H1 (cell line): ENCODE measurements around the gene CYBB. TPM values are rescaled to one million over a fixed set of nuclear protein-coding genes. Genes with fewer than 3 reads are reported as not detected.

Source experiments
- CTCF ChIA-PET: fragments of 300-600 bp; sonication (Branson Sonifier 250); formaldehyde crosslinking; loops from one replicate; lab custom pipeline; 2021; ENCODE audit not compliant: partially characterized antibody; lab: Charles Lee
- POLR2A ChIA-PET: fragments of 300-600 bp; sonication (Branson Sonifier 250); formaldehyde crosslinking; loops from one replicate; lab custom pipeline; 2021; ENCODE audit warnings: inconsistent platforms; ENCODE audit not compliant: partially characterized antibody; lab: Charles Lee
- DNase-seq, 2 experiments: peaks; one replicate each; pipeline versions ENCODE4 v3.0.0 to v3.0.0-alpha.2; 2010 to 2022; ENCODE audit warnings: low spot score in 2 of 2, low read depth in 1 of 2, mixed read lengths in 1 of 2
- FAIRE-seq: peaks from 2 replicates; lab custom pipeline; 2011; peaks lifted over from hg19 to GRCh38; lab: Jason Lieb, UNC
- H2AFZ ChIP-seq: 2 replicates; pipeline ENCODE4 v1.8.1; 2012; ENCODE audit warnings: low read length, inconsistent platforms
- H2AK5ac ChIP-seq: 2 replicates; pipeline ENCODE4 v1.6.1; 2013; ENCODE audit warnings: low read depth, low read length
- H2BK120ac ChIP-seq: replicated peaks from 2 replicates; pipeline ENCODE3; 2013; ENCODE audit warnings: low read depth, low read length, inconsistent platforms
- H2BK12ac ChIP-seq: 2 replicates; pipeline ENCODE4 v1.6.1; 2013; ENCODE audit warnings: low read depth, low read length
- H2BK15ac ChIP-seq: 2 replicates; pipeline ENCODE4 v1.6.1; 2013; ENCODE audit warnings: low read length
- H2BK20ac ChIP-seq: 2 replicates; pipeline ENCODE4 v1.6.1; 2013; ENCODE audit warnings: low read length
- H2BK5ac ChIP-seq: 2 replicates; pipeline ENCODE4 v1.6.1; 2013; ENCODE audit warnings: low read depth, low read length
- H3K14ac ChIP-seq: 2 replicates; pipeline ENCODE4 v1.6.1; 2013; ENCODE audit warnings: inconsistent platforms; ENCODE audit not compliant: insufficient read length
- H3K18ac ChIP-seq: 2 replicates; pipeline ENCODE4 v1.6.1; 2013; ENCODE audit warnings: low read length; ENCODE audit errors: extremely low read depth
- H3K23ac ChIP-seq: 2 replicates; pipeline ENCODE4 v1.6.1; 2013; ENCODE audit warnings: inconsistent platforms; ENCODE audit not compliant: insufficient read length
- H3K23me2 ChIP-seq: 2 replicates; pipeline ENCODE4 v1.6.1; 2013; ENCODE audit warnings: low read depth, low read length
- H3K27ac ChIP-seq: 2 replicates; pipeline ENCODE4 v1.6.1; 2011; ENCODE audit warnings: low read depth, low read length, inconsistent platforms
- H3K27me3 ChIP-seq, 4 experiments: replicated peaks in 1 of 4; 1 replicate in 1 of 4; 2 replicates in 3 of 4; pipeline versions ENCODE4 v1.6.1 to v1.8.1; 2011 to 2013; ENCODE audit warnings: low read length in 3 of 4, mild to moderate bottlenecking in 3 of 4, inconsistent platforms in 2 of 4, mixed read lengths in 2 of 4, moderate library complexity in 1 of 4; ENCODE audit not compliant: control insufficient read depth in 3 of 4, insufficient read depth in 3 of 4; ENCODE audit errors: extremely low read depth in 1 of 4
- H3K36me3 ChIP-seq, 4 experiments: 2 replicates each; pipeline versions ENCODE4 v1.6.1 to v1.8.1; 2011 to 2013; ENCODE audit warnings: mild to moderate bottlenecking in 4 of 4, low read length in 3 of 4, moderate library complexity in 2 of 4, control low read depth in 1 of 4, inconsistent platforms in 1 of 4; ENCODE audit not compliant: insufficient read depth in 4 of 4, control insufficient read depth in 2 of 4
- H3K4ac ChIP-seq: replicated peaks from 2 replicates; pipeline ENCODE3; 2013; ENCODE audit warnings: low read length, low read depth, mixed read lengths, inconsistent platforms; ENCODE audit not compliant: insufficient read length
- H3K4me1 ChIP-seq, 4 experiments: replicated peaks in 1 of 4; 1 replicate in 1 of 4; 2 replicates in 3 of 4; pipeline versions ENCODE4 v1.6.1 to v1.8.1; 2011 to 2013; ENCODE audit warnings: low read length in 3 of 4, inconsistent platforms in 2 of 4, mixed read lengths in 1 of 4; ENCODE audit not compliant: insufficient read depth in 4 of 4, control insufficient read depth in 3 of 4
- H3K4me2 ChIP-seq, 2 experiments: 2 replicates each; pipeline versions ENCODE4 v1.6.1 to v1.8.1; 2011 to 2013; ENCODE audit warnings: low read depth in 2 of 2, low read length in 2 of 2, control low read depth in 1 of 2, inconsistent platforms in 1 of 2, mild to moderate bottlenecking in 1 of 2; ENCODE audit not compliant: insufficient read depth in 1 of 2
- H3K4me3 ChIP-seq, 4 experiments: fragments of 200-600, 300-600 bp in 1 of 4; sonication (generic), shearing (Covaris generic), sonication (Bioruptor Twin) in 1 of 4; 2 replicates each; pipeline versions ENCODE4 v1.5.1 to v1.8.1; 2011 to 2016; ENCODE audit warnings: low read length in 4 of 4, low read depth in 3 of 4, control low read depth in 2 of 4, inconsistent platforms in 2 of 4, mild to moderate bottlenecking in 2 of 4, mixed read lengths in 1 of 4, moderate library complexity in 1 of 4; ENCODE audit not compliant: insufficient read depth in 2 of 4; ENCODE audit errors: extremely low read depth in 1 of 4
- H3K56ac ChIP-seq: replicated peaks from 2 replicates; pipeline ENCODE3; 2013; ENCODE audit warnings: low read depth, mild to moderate bottlenecking, mixed read lengths, low read length, inconsistent platforms; ENCODE audit not compliant: insufficient read length
- H3K79me1 ChIP-seq: 2 replicates; pipeline ENCODE4 v1.6.1; 2013; ENCODE audit warnings: low read depth, low read length, control low read depth
- H3K79me2 ChIP-seq, 2 experiments: 2 replicates each; pipeline versions ENCODE4 v1.6.1 to v1.8.1; 2012 to 2013; ENCODE audit warnings: low read length in 2 of 2, mild to moderate bottlenecking in 2 of 2, inconsistent platforms in 1 of 2; ENCODE audit not compliant: insufficient read depth in 2 of 2, control insufficient read depth in 1 of 2
- H3K9ac ChIP-seq, 4 experiments: replicated peaks in 1 of 4; 1 replicate in 1 of 4; 2 replicates in 3 of 4; pipeline versions ENCODE4 v1.6.1 to v1.8.1; 2011 to 2013; ENCODE audit warnings: low read depth in 3 of 4, low read length in 3 of 4, control low read depth in 2 of 4, mild to moderate bottlenecking in 2 of 4, moderate library complexity in 2 of 4, inconsistent platforms in 1 of 4; ENCODE audit errors: extremely low read depth in 1 of 4
- H3K9me3 ChIP-seq, 2 experiments: 2 replicates each; pipeline versions ENCODE4 v1.6.1 to v1.8.1; 2012 to 2013; ENCODE audit warnings: mild to moderate bottlenecking in 2 of 2, moderate library complexity in 2 of 2, control low read depth in 1 of 2, inconsistent platforms in 1 of 2, low read depth in 1 of 2, low read length in 1 of 2, mixed read lengths in 1 of 2; ENCODE audit not compliant: insufficient read depth in 2 of 2
- H4K20me1 ChIP-seq, 2 experiments: replicated peaks in 1 of 2; 2 replicates each; pipeline versions ENCODE3 to v1.8.1; 2011 to 2013; ENCODE audit warnings: inconsistent platforms in 2 of 2, low read length in 2 of 2, mild to moderate bottlenecking in 1 of 2; ENCODE audit not compliant: insufficient read depth in 2 of 2, control insufficient read depth in 1 of 2
- H4K5ac ChIP-seq: 2 replicates; pipeline ENCODE4 v1.6.1; 2013; ENCODE audit warnings: low read length, low read depth, mixed read lengths, inconsistent platforms; ENCODE audit not compliant: insufficient read length
- H4K8ac ChIP-seq: 2 replicates; pipeline ENCODE4 v1.8.0; 2013; ENCODE audit warnings: mild to moderate bottlenecking, moderate library complexity, low read length, inconsistent platforms; ENCODE audit not compliant: insufficient read depth; ENCODE audit errors: extremely low read depth
- H4K91ac ChIP-seq: replicated peaks from 2 replicates; pipeline ENCODE3; 2013; ENCODE audit warnings: low read length, mixed read lengths, inconsistent platforms; ENCODE audit not compliant: insufficient read length
- ASH2L ChIP-seq: fragments of 200-600, 300-600 bp; sonication (generic); IDR thresholded peaks from one replicate; pipeline ENCODE4 v1.7.1; 2017; ENCODE audit warnings: low read length
- BACH1 ChIP-seq: IDR thresholded peaks from 2 replicates; pipeline ENCODE4 v1.6.1; 2012; ENCODE audit warnings: low read length, improper control_type of control experiment
- BRCA1 ChIP-seq: IDR thresholded peaks from 2 replicates; pipeline ENCODE4 v1.6.1; 2012; ENCODE audit warnings: low read depth, low read length, improper control_type of control experiment
- CBX5 ChIP-seq: fragments of 300-800, 300-1000 bp; sonication (generic); IDR thresholded peaks from 2 replicates; pipeline ENCODE4 v1.7.1; 2016; ENCODE audit warnings: antibody characterized with exemption, low read length, low read depth
- CBX8 ChIP-seq: fragments of 300-800, 300-1000 bp; sonication (generic); IDR thresholded peaks from 2 replicates; pipeline ENCODE4 v1.7.1; 2016; ENCODE audit warnings: low read depth, low read length, borderline replicate concordance
- CREB1 ChIP-seq: IDR thresholded peaks from 2 replicates; pipeline ENCODE4 v1.6.1; 2012; ENCODE audit warnings: inconsistent platforms
- KDM1A ChIP-seq: fragments of 200-600, 300-600 bp; sonication (generic); IDR thresholded peaks from 2 replicates; pipeline ENCODE4 v1.7.1; 2016; ENCODE audit warnings: mild to moderate bottlenecking, low read length, borderline replicate concordance
- KDM5A ChIP-seq: fragments of 200-600 bp; IDR thresholded peaks from 2 replicates; pipeline ENCODE4 v1.7.1; 2012; ENCODE audit warnings: mild to moderate bottlenecking, low read length, inconsistent platforms, mixed read lengths
- MAX ChIP-seq: IDR thresholded peaks from 2 replicates; pipeline ENCODE4 v1.6.1; 2012; ENCODE audit warnings: inconsistent platforms
- RAD21 ChIP-seq, 2 experiments: IDR thresholded peaks in 1 of 2; conservative IDR thresholded peaks in 1 of 2; 2 replicates each; pipeline ENCODE4 v1.6.1; 2011; ENCODE audit warnings: low read depth in 2 of 2, low read length in 2 of 2, improper control_type of control experiment in 1 of 2, inconsistent platforms in 1 of 2, mild to moderate bottlenecking in 1 of 2, moderate library complexity in 1 of 2
- RBBP5 ChIP-seq: IDR thresholded peaks from 2 replicates; pipeline ENCODE4 v1.7.1; 2012; ENCODE audit warnings: low read depth, mild to moderate bottlenecking, inconsistent platforms, low read length, moderate library complexity, borderline replicate concordance
- SIX5 ChIP-seq: IDR thresholded peaks from 2 replicates; pipeline ENCODE4 v1.6.1; 2011; ENCODE audit warnings: mild to moderate bottlenecking, low read depth, low read length
- SP4 ChIP-seq: IDR thresholded peaks from 2 replicates; pipeline ENCODE4 v1.6.1; 2012; ENCODE audit warnings: low read length, inconsistent platforms
- SRF ChIP-seq: IDR thresholded peaks from 2 replicates; pipeline ENCODE4 v1.6.1; 2011; ENCODE audit warnings: mild to moderate bottlenecking, low read depth, low read length, moderate library complexity
- TAF1 ChIP-seq: IDR thresholded peaks from 2 replicates; pipeline ENCODE4 v1.6.1; 2011; ENCODE audit warnings: mild to moderate bottlenecking, low read depth, low read length
- ZNF274 ChIP-seq: IDR thresholded peaks from 2 replicates; pipeline ENCODE4 v1.7.0; 2012; ENCODE audit warnings: low read length, borderline replicate concordance; ENCODE audit errors: extremely low read depth
- WGBS, 2 experiments: shearing (Covaris generic) in 1 of 2; methylation state at CpG; one replicate each; pipeline versions ENCODE4 v1.1.6 to v1.1.7; 2013 to 2015; ENCODE audit warnings: low lambda C conversion rate in 2 of 2, mixed read lengths in 2 of 2, inconsistent platforms in 1 of 2, low coverage in 1 of 2, missing lambda C conversion rate in 1 of 2; ENCODE audit not compliant: insufficient replicate concordance in 2 of 2, insufficient coverage in 1 of 2, insufficient read length in 1 of 2; ENCODE audit errors: extremely low coverage in 1 of 2, missing lambda C conversion rate in 1 of 2; 5-methylcytosine and 5-hydroxymethylcytosine counted together
- polyA plus RNA-seq, 7 experiments: library from polyadenylated mRNA; depleted of rRNA in 3 of 7; stranded (reverse) in 5 of 7; unstranded in 2 of 7; fragments of >200 nt in 5 of 7; fragments of 200-250 nt in 2 of 7; gene quantifications; 1 replicate in 5 of 7; 2 replicates in 1 of 7; 4 replicates in 1 of 7; pipeline versions ENCODE4 v1.2.1 to v1.2.3, GENCODE V29; 2011 to 2013; ENCODE audit warnings: missing spikeins in 2 of 7, mixed read lengths in 2 of 7
- total RNA-seq: library from RNA; stranded (reverse); fragmentation: NEBNext Ultra II Directional; extraction: Animal tissue kit (Norgen Biotek cat#: 25700); gene quantifications from 2 replicates; pipeline ENCODE4 v1.2.1, GENCODE V29; 2021

CYBB gene
- total and polyA plus RNA-seq, 2 of the 8 experiments (the other 6 are each of a cell fraction or from before 2014, with no cell fraction given) = 0.03 to 0.09 TPM

- H2AK5ac ChIP-seq = no peak overlapping the region
- WGBS, 2 experiments = 100% methylated on average over 2 of the region's 2 CpGs; no CpG with 5 or more reads in 1 of the 2 experiments
- TF ChIP-seq ASH2L = no peak
- no peak for TF ChIP-seq KDM5A
- TF ChIP-seq BACH1 = no peak
- no peak for TF ChIP-seq RAD21 (IDR thresholded peaks at IDR 0.05 in 1 of 2, conservative IDR thresholded peaks at IDR 0.05 in 1 of 2; ENCODE audit: low read depth in 2 of 2, low read length in 2 of 2)
- TF ChIP-seq TAF1 = no peak
- TF ChIP-seq RBBP5 = no peak
- no peak for TF ChIP-seq SP4
- no peak for TF ChIP-seq SIX5
- TF ChIP-seq SRF = no peak
- no peak for TF ChIP-seq KDM1A
- no peak for TF ChIP-seq ZNF274
- TF ChIP-seq MAX = no peak
- TF ChIP-seq CREB1 = no peak
- no peak for TF ChIP-seq CBX5
- TF ChIP-seq BRCA1 = no peak
- TF ChIP-seq CBX8 = no peak
Measured at GRCh38 chrX:37752281-37752680, 27.6 kb upstream of the CYBB start.

More at GRCh38 chrX:37752281-37752680, 27.6 kb upstream of the CYBB start:
- Histone ChIP-seq H3K18ac (no peak overlapping the region), H2BK12ac (no peak overlapping the region), H3K27ac (no peak overlapping the region), H3K14ac (no peak overlapping the region), H3K9ac (no peak overlapping the region), H3K27me3 (no peaks in the 10 kb centered on the region), H3K56ac (no peak overlapping the region), H3K23ac (no peak overlapping the region), H3K79me1 (no peaks in the 10 kb centered on the region), H4K91ac (no peak overlapping the region), H2BK15ac (no peak overlapping the region), H4K5ac (no peak overlapping the region), H4K8ac (no peak overlapping the region), H3K79me2 (no peaks in the 10 kb centered on the region), H4K20me1 (no peaks in the 10 kb centered on the region), H2BK120ac (no peak overlapping the region), H2AFZ (no peak overlapping the region), H3K4ac (no peak overlapping the region), H3K36me3 (no peaks in the 10 kb centered on the region), H2BK20ac (no peak overlapping the region), H3K4me3 (no peak overlapping the region), H3K4me2 (no peak overlapping the region), H3K9me3 (no peaks in the 10 kb centered on the region), H3K4me1 (no peaks in the 10 kb centered on the region), H3K23me2 (no peaks in the 10 kb centered on the region), H2BK5ac (no peak overlapping the region)
- POLR2A ChIA-PET = no interaction called here
- CTCF ChIA-PET = no interaction called here
- FAIRE-seq (no peak), DNase-seq (no peak)
